MM.1S (cell line): ENCODE measurements around the gene FAM170B.

Source experiments
- DNase-seq: peaks from one replicate; pipeline ENCODE4 v3.0.0-alpha.2; 2015
- H2AFZ ChIP-seq: fragments of 300-600 bp; sonication (generic); 2 replicates; pipeline ENCODE4 v1.6.0; 2016; ENCODE audit warnings: antibody characterized with exemption, low read length
- H3F3A ChIP-seq: fragments of 300-600 bp; sonication (generic); 2 replicates; pipeline ENCODE4 v1.6.1; 2016; ENCODE audit warnings: mild to moderate bottlenecking, antibody characterized with exemption, low read length, moderate library complexity, mixed read lengths; ENCODE audit not compliant: insufficient read depth
- H3K27ac ChIP-seq: fragments of 300-600 bp; sonication (generic); 2 replicates; pipeline ENCODE4 v1.5.1; 2016; ENCODE audit warnings: mild to moderate bottlenecking, low read length
- H3K27me3 ChIP-seq: fragments of 300-600 bp; sonication (generic); replicated peaks from 2 replicates; pipeline ENCODE4 v1.6.0; 2016; ENCODE audit warnings: low read length; ENCODE audit not compliant: insufficient read depth
- H3K36me3 ChIP-seq: fragments of 300-600 bp; sonication (generic); replicated peaks from 2 replicates; pipeline ENCODE4 v1.6.1; 2016; ENCODE audit warnings: mild to moderate bottlenecking, low read length, mixed read lengths; ENCODE audit not compliant: insufficient read depth
- H3K4me1 ChIP-seq: fragments of 300-600 bp; sonication (generic); 2 replicates; pipeline ENCODE4 v1.6.1; 2016; ENCODE audit warnings: low read length, mixed read lengths
- H3K4me2 ChIP-seq: fragments of 300-600 bp; sonication (generic); 2 replicates; pipeline ENCODE4 v1.6.0; 2016; ENCODE audit warnings: low read depth, low read length
- H3K4me3 ChIP-seq: fragments of 300-600 bp; sonication (generic); 2 replicates; pipeline ENCODE4 v1.5.1; 2016; ENCODE audit warnings: low read length, mixed read lengths
- H3K79me2 ChIP-seq: fragments of 300-600 bp; sonication (generic); 2 replicates; pipeline ENCODE4 v1.6.1; 2016; ENCODE audit warnings: mixed run types, low read length, mixed read lengths
- H3K9ac ChIP-seq: fragments of 300-600 bp; sonication (generic); 2 replicates; pipeline ENCODE4 v1.6.1; 2016; ENCODE audit warnings: low read length, mixed read lengths
- H3K9me2 ChIP-seq: fragments of 300-600 bp; sonication (generic); replicated peaks from 2 replicates; pipeline ENCODE4 v1.6.1; 2016; ENCODE audit warnings: mild to moderate bottlenecking, low read length, mixed read lengths; ENCODE audit not compliant: insufficient read depth
- H3K9me3 ChIP-seq: fragments of 300-600 bp; sonication (generic); replicated peaks from 2 replicates; pipeline ENCODE4 v1.6.1; 2016; ENCODE audit warnings: mild to moderate bottlenecking, low read length, mixed read lengths; ENCODE audit not compliant: insufficient read depth
- H4K20me1 ChIP-seq: fragments of 300-600 bp; sonication (generic); 2 replicates; pipeline ENCODE4 v1.6.1; 2016; ENCODE audit warnings: mild to moderate bottlenecking, low read length, moderate library complexity, mixed read lengths; ENCODE audit not compliant: insufficient read depth
- CTCF ChIP-seq: fragments of 300-600 bp; sonication (generic); IDR thresholded peaks from 2 replicates; pipeline ENCODE4 v1.5.1; 2016; ENCODE audit warnings: antibody characterized with exemption, low read length, mixed read lengths
- EZH2 ChIP-seq: fragments of 300-600 bp; sonication (generic); optimal IDR thresholded peaks from 2 replicates; pipeline ENCODE3; 2017; ENCODE audit warnings: low read depth, mild to moderate bottlenecking, antibody characterized with exemption, low read length, mixed read lengths
- EZH2phosphoT487 ChIP-seq: fragments of 300-600 bp; sonication (generic); IDR thresholded peaks from 2 replicates; pipeline ENCODE4 v1.6.1; 2018; ENCODE audit warnings: antibody characterized with exemption, low read length

The FAM170B gene

GRCh38 chr10:49150426-49150825 is 16.6 kb upstream of the FAM170B start:
- Histone ChIP-seq H3K4me1 (no peaks in the 10 kb centered on the region), H3K4me2 (no peak overlapping the region), H3K4me3 (no peak overlapping the region), H3K79me2 (no peaks in the 10 kb centered on the region), H3F3A (no peaks in the 10 kb centered on the region), H3K36me3 (no peaks in the 10 kb centered on the region), H3K27ac (no peak overlapping the region), H3K9me3 (no peaks in the 10 kb centered on the region), H3K9ac (no peak overlapping the region), H2AFZ (no peak overlapping the region), H3K9me2 (no peaks in the 10 kb centered on the region), H3K27me3 (no peaks in the 10 kb centered on the region), H4K20me1 (no peaks in the 10 kb centered on the region)
- TF ChIP-seq EZH2phosphoT487 = no peak
- TF ChIP-seq EZH2 = no peak
- TF ChIP-seq CTCF = no peak
- no peak for DNase-seq

DNA sequence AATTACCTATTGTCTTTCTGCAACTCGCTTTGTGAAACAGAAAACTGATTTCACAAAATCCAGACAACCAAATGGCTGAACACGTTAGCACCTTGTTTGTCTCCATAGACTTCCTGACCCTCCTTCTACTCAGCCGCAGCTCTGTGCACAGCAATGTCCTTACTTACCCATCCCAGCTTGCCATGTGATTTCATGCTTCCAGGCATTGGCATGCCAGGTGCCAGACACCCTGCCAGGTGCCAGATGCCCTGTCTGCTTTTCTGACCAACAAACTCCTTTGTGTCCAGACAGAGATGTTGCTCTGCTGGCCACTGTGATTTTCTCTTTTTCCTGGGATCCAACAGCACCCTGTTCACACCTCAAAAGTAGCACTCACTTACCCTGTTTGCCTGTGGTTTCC is 16.1 kb upstream of the FAM170B start:
- Histone ChIP-seq H2AFZ (no peak overlapping the region), H3K9me2 (no peaks in the 10 kb centered on the region), H3K27ac (no peak overlapping the region), H3K79me2 (no peaks in the 10 kb centered on the region), H3F3A (no peaks in the 10 kb centered on the region), H3K4me2 (no peak overlapping the region), H3K9me3 (no peaks in the 10 kb centered on the region), H3K4me3 (no peak overlapping the region), H3K27me3 (no peaks in the 10 kb centered on the region), H3K4me1 (no peaks in the 10 kb centered on the region), H3K9ac (no peak overlapping the region), H4K20me1 (no peaks in the 10 kb centered on the region), H3K36me3 (no peaks in the 10 kb centered on the region)
- TF ChIP-seq CTCF = no peak
- no peak for TF ChIP-seq EZH2phosphoT487
- TF ChIP-seq EZH2 = no peak
- DNase-seq = no peak

DNA sequence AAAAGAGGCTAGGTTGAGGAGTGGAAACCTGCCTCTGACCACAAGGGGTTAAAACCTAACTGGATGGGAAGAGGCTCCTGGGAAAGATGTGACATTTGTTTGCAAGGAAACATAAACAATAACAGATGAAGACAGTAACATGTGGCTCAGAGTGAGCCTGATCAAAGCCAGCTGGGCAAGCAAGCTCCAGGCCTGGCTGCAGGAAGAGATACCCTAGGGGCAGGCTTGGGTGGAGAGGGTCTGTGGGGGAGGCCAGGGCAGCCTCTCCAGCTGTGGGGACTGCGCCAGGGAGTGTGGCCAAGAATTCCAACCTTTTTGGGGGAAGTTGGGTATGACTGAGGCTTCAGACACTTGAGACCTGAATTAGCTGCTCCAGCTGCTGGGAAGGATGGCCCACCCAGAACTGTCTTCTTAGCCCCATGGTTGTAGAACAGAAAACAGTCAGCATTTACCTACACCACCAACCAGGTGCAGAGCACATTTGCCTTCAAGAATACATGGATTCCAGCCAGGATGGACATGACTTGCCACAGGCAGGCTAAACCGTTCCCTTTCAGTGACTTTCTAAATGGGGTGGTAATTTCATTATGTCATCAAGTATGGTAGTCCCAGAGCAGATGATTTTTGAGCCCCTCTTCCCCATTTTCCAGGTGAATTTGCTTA is 10.4 kb upstream of the FAM170B start:
- H3K4me1 ChIP-seq = no peaks in the 10 kb centered on the region
- H3K4me3 ChIP-seq = no peak overlapping the region
- H3K9ac ChIP-seq = no peak overlapping the region
- H3K27me3 ChIP-seq = no peaks in the 10 kb centered on the region
- no peak for DNase-seq
- H3K4me2 ChIP-seq = no peak overlapping the region
- no peak overlapping the region for H2AFZ ChIP-seq
- H4K20me1 ChIP-seq = no peaks in the 10 kb centered on the region
- no peaks in the 10 kb centered on the region for H3K79me2 ChIP-seq
- no peaks in the 10 kb centered on the region for H3F3A ChIP-seq
- no peaks in the 10 kb centered on the region for H3K9me3 ChIP-seq
- no peak overlapping the region for H3K27ac ChIP-seq
- H3K9me2 ChIP-seq = no peaks in the 10 kb centered on the region
- TF ChIP-seq CTCF = no peak
- no peak for TF ChIP-seq EZH2
- no peak for TF ChIP-seq EZH2phosphoT487
- H3K36me3 ChIP-seq = no peaks in the 10 kb centered on the region
